ENCODE results near the gene CCDC28B. TPM values are rescaled to one million over a fixed set of nuclear protein-coding genes. Genes with fewer than 3 reads are reported as not detected.

CCDC28B gene
- total and polyA plus RNA-seq, 2 of the 13 experiments (the other 11 are each of a cell fraction or from before 2014, with no cell fraction given): 2.6 to 3.5 TPM

DNA sequence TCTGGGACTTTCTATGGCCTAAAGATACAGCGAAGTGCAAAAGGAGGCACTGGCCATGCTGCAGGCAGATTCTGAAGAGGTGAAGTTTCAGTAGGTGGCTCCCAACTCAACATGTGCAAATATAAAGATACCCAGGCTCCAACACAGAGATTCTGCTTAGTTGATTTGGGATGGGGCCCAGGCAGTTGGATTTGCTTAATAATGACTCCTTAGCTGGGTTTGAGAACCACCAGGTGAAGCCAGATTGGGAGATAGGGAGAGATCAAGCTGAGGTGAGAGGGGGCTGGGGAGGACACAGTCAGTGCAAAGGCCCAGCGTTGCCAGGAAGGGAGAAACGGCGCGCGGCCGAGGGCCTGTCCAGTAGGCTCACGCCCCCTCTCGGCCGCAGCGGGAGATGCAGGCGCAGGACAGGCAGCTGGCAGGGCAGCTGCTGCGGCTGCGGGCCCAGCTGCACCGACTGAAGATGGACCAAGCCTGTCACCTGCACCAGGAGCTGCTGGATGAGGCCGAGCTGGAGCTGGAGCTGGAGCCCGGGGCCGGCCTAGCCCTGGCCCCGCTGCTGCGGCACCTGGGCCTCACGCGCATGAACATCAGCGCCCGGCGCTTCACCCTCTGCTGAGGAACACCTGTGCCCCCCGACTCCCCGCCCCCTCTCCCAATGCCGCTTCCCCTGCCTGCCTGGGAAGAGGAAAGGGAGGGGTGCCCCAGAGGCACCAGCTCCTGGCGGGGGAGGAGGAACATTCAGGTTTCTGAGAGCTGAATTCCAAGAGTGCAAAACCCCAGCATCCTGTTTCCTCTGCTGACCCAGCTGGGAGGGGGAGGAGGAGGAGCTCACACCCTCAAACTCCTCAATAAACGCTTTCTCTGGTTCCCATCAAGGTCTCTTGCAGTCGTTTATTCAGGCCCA is 47.8 kb downstream of the CCDC28B start (continued):
- peak; percentile 95 for TF ChIP-seq KDM1A (CRISPR knock-in tag; IDR thresholded peaks at IDR 0.05)
- TF ChIP-seq ZNF564 (CRISPR knock-in tag; IDR thresholded peaks at IDR 0.05): no peak
- peak; percentile 35; the same call in 1 of the 2 replicates for TF ChIP-seq HIVEP1 (CRISPR knock-in tag; IDR thresholded peaks at IDR 0.05)
- peak; percentile 76; the same call in 1 of the 2 replicates for TF ChIP-seq KDM2A (CRISPR knock-in tag; IDR thresholded peaks at IDR 0.05; ENCODE audit: borderline replicate concordance, low read depth)
- TF ChIP-seq, protein P1, sequence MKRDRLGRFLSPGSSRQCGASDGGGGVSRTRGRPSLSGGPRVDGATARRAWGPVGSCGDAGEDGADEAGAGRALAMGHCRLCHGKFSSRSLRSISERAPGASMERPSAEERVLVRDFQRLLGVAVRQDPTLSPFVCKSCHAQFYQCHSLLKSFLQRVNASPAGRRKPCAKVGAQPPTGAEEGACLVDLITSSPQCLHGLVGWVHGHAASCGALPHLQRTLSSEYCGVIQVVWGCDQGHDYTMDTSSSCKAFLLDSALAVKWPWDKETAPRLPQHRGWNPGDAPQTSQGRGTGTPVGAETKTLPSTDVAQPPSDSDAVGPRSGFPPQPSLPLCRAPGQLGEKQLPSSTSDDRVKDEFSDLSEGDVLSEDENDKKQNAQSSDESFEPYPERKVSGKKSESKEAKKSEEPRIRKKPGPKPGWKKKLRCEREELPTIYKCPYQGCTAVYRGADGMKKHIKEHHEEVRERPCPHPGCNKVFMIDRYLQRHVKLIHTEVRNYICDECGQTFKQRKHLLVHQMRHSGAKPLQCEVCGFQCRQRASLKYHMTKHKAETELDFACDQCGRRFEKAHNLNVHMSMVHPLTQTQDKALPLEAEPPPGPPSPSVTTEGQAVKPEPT (CRISPR knock-in tag; IDR thresholded peaks at IDR 0.05; ENCODE audit: low read depth): peak; percentile 77; the same call in 1 of the 2 replicates
- TF ChIP-seq ATM (IDR thresholded peaks at IDR 0.05; ENCODE audit: borderline replicate concordance): no peak
- TF ChIP-seq, protein P2, sequence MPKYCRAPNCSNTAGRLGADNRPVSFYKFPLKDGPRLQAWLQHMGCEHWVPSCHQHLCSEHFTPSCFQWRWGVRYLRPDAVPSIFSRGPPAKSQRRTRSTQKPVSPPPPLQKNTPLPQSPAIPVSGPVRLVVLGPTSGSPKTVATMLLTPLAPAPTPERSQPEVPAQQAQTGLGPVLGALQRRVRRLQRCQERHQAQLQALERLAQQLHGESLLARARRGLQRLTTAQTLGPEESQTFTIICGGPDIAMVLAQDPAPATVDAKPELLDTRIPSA (CRISPR knock-in tag; IDR thresholded peaks at IDR 0.05; ENCODE audit: borderline replicate concordance): 0 out of 2 replicates have a peak, but pooled peaks have one; percentile 26
- TF ChIP-seq ZFX (CRISPR knock-in tag; IDR thresholded peaks at IDR 0.05; ENCODE audit: low read depth): peak; percentile 72; the same call in 1 of the 2 replicates
- no peak for TF ChIP-seq ZNF850 (CRISPR knock-in tag; conservative IDR thresholded peaks at IDR 0.05)
- TF ChIP-seq ZNF788 (CRISPR knock-in tag; IDR thresholded peaks at IDR 0.05; ENCODE audit: borderline replicate concordance): peak; percentile 81; the same call in 1 of the 2 replicates
- TF ChIP-seq U2AF1 (optimal IDR thresholded peaks at IDR 0.05; ENCODE audit: low read depth, low read length): peak; percentile 35
- TF ChIP-seq ZNF746 (CRISPR knock-in tag; IDR thresholded peaks at IDR 0.05): no peak
- TF ChIP-seq ISL2 (CRISPR knock-in tag; IDR thresholded peaks at IDR 0.05): no peak
- TF ChIP-seq PCBP1 (IDR thresholded peaks at IDR 0.05; ENCODE audit: borderline replicate concordance, low read depth, low read length): 0 out of 2 replicates have a peak, but pooled peaks have one; percentile 75
- TF ChIP-seq, protein P3, sequence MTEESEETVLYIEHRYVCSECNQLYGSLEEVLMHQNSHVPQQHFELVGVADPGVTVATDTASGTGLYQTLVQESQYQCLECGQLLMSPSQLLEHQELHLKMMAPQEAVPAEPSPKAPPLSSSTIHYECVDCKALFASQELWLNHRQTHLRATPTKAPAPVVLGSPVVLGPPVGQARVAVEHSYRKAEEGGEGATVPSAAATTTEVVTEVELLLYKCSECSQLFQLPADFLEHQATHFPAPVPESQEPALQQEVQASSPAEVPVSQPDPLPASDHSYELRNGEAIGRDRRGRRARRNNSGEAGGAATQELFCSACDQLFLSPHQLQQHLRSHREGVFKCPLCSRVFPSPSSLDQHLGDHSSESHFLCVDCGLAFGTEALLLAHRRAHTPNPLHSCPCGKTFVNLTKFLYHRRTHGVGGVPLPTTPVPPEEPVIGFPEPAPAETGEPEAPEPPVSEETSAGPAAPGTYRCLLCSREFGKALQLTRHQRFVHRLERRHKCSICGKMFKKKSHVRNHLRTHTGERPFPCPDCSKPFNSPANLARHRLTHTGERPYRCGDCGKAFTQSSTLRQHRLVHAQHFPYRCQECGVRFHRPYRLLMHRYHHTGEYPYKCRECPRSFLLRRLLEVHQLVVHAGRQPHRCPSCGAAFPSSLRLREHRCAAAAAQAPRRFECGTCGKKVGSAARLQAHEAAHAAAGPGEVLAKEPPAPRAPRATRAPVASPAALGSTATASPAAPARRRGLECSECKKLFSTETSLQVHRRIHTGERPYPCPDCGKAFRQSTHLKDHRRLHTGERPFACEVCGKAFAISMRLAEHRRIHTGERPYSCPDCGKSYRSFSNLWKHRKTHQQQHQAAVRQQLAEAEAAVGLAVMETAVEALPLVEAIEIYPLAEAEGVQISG (CRISPR knock-in tag; IDR thresholded peaks at IDR 0.05): peak; percentile 69
- no peak for TF ChIP-seq RNF2 (conservative IDR thresholded peaks at IDR 0.05; ENCODE audit: low read depth)
- TF ChIP-seq STAG1 (CRISPR knock-in tag; IDR thresholded peaks at IDR 0.05): peak; percentile 68
- 0 out of 2 replicates have a peak, but pooled peaks have one; percentile 38 for TF ChIP-seq ZNF441 (CRISPR knock-in tag; IDR thresholded peaks at IDR 0.05; ENCODE audit: borderline replicate concordance)
- TF ChIP-seq ARID2 (CRISPR knock-in tag; IDR thresholded peaks at IDR 0.05; ENCODE audit: borderline replicate concordance): no peak
- TF ChIP-seq SRSF9 (IDR thresholded peaks at IDR 0.05; ENCODE audit: borderline replicate concordance, insufficient read depth, low read depth, low read length, poor library complexity, severe bottlenecking): no peak
- TF ChIP-seq GABPB1 (CRISPR knock-in tag; IDR thresholded peaks at IDR 0.05): peak; percentile 75
- TF ChIP-seq, protein P4, sequence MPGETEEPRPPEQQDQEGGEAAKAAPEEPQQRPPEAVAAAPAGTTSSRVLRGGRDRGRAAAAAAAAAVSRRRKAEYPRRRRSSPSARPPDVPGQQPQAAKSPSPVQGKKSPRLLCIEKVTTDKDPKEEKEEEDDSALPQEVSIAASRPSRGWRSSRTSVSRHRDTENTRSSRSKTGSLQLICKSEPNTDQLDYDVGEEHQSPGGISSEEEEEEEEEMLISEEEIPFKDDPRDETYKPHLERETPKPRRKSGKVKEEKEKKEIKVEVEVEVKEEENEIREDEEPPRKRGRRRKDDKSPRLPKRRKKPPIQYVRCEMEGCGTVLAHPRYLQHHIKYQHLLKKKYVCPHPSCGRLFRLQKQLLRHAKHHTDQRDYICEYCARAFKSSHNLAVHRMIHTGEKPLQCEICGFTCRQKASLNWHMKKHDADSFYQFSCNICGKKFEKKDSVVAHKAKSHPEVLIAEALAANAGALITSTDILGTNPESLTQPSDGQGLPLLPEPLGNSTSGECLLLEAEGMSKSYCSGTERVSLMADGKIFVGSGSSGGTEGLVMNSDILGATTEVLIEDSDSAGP (CRISPR knock-in tag; IDR thresholded peaks at IDR 0.05; ENCODE audit: borderline replicate concordance): peak; percentile 73
